ENCODE results near the gene TMED6. TPM values are rescaled to one million over a fixed set of nuclear protein-coding genes. Genes with fewer than 3 reads are reported as not detected.
"Not testable (repeated sequence)": the region's sequence is repeated elsewhere in the genome, so short reads cannot be mapped to it uniquely, and the experiment has no call there.

TMED6 gene
- polyA plus RNA-seq, 4 donors: 1.9 to 4.3 (median 2.5) TPM

DNA sequence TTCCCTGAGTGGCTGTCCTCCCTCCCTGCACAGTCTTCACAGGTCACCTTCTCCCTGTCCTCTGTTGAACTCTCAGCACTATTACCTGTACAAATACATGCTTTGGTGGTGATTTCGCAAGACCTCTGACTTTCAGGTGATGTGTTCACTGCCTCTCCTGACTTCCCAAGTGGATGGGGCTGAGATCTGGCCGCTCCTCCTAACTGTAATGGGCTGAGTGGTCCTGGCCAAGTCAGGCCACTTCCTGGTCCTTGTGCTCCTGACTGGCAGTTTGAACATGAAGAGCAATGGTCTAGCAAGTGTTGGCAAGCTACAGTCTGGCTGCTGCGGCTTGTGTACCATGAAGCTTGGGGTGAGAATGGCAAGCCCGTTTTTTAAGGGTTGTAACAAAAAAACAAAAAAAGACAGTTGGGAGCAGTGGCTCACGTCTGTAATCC is 11.7 kb upstream of the TMED6 start:
- no peak for DNase-seq (ENCODE audit: low read depth in 4 of 4, low spot score in 2 of 4)

DNA sequence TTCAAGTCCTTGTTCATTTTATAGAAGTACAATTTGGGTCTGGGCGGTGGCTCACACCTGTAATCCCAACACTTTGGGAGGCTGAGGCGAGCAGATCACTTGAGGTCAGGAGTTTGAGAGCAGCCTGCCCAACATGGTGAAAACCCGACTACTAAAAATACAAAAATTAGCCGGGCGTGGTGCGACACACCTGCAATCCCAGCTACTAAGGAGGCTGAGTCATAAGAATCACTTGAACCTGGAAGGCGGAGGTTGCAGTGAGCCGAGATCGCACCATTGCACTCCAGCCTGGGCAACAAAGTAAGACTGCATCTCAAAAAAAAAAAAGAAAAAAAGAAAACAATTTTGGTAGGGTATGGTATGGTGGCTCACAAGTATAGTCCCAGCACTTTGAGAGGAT is 8.5 kb upstream of the TMED6 start:
- not testable (repeated sequence) for DNase-seq (ENCODE audit: low read depth in 4 of 4, low spot score in 2 of 4)

DNA sequence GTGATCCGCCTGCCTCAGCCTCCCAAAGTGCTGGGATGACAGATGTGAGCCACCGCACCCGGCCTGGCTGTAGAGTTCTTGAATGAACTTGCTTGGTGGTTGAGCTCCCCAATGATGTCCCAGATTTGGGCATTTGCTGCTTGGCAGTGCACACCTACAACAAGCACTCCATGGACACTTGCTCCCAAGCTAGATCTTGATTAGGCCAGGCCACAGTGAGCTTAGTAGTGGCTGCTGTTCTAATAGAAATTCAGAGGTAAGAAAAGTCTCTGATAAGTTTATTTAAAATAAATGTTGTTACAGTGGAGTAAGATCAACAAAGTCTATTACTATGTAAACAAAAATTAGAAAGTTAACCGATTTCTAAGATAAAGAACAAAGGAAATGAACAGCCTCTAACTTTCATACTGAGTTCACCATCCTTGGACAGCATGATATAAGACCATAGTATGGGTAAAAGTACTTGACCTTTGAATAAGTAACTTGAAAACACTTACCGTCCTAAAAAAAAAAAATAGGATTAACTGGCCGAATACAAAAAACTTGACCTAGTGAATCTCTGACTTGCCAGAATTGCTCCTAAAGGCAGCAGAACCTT is 951 bp downstream of the TMED6 start:
- no peak for DNase-seq (ENCODE audit: low read depth in 4 of 4, low spot score in 2 of 4)

DNA sequence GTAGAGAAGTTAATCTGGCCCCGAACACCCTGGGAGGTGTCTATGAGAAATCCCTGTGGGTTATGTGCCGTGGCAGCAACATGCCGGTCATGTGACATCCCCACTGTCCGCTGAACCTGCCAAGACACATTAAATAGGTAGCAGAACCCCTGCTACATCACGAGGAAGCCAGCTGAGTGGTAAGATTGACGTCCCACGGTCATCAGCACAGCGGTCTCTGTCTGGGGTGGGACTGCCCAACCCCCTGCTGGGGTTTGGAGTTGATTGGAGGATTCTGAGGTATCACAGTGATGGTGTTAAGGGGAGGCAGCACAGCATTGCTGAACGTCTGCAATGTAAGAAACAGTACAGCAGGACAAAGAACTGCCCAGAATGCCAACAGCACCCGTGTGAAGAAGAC is 2.0 kb downstream of the TMED6 start:
- DNase-seq (ENCODE audit: low read depth in 4 of 4, low spot score in 2 of 4): no peak

DNA sequence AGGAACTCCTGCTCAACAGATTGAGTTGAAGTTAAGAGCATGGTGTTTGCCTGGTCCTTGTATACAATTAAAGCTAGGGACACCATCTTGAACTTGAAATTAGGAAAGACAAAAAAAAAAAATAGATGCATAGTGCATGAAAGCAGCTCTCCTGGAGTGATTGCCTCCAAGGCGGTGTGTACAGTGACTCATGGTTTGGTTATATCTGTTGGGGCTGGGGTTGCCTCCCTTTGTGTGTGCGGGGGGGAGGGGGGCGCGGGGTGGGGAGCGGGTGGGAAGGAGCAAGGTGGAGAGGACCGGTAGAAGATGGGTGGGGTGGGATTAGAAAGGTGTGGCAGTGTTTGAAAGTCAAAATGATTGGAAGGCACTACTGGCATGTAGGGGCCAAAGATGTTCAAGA is 3.4 kb downstream of the TMED6 start:
- no peak for DNase-seq (ENCODE audit: low read depth in 4 of 4, low spot score in 2 of 4)

DNA sequence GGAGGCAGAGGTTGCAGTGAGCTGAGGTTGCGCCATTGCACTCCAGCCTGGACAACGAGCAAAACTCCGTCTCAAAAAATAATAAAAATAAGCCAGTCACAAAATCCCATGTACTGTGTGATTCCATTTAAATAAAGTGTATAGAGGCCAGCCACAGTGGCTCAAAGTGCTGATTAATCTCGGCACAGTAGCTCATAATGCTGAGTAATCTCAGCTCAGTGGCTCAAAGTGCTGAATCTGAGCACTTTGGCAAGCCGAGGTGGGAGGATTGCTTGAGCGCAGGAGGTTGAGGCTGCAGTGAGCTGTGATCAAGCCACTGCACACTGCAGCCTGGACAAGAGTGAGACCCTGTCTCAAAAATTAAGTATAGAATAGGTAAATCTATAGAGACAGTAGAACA is 4.9 kb downstream of the TMED6 start:
- DNase-seq (ENCODE audit: low read depth in 4 of 4, low spot score in 2 of 4): no peak

DNA sequence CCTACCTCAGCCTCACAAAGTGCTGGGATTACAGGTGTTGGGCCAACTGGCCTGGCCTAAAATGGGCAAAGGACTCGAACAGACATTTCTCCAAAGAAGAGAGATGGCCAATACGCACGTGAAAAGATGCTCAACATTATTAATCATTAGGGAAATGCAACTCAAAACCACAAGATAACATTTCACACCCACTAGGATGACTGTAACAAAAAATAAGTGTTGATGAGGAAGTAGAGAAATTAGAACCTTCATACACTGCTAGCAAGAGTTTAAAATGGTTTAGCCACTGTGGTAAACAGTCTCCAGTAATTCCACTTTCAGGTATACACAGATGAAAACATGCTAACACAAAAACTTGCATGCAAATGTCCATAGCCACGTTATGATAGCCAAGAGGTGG is 5.7 kb downstream of the TMED6 start:
- DNase-seq (ENCODE audit: low read depth in 4 of 4, low spot score in 2 of 4): no peak

DNA sequence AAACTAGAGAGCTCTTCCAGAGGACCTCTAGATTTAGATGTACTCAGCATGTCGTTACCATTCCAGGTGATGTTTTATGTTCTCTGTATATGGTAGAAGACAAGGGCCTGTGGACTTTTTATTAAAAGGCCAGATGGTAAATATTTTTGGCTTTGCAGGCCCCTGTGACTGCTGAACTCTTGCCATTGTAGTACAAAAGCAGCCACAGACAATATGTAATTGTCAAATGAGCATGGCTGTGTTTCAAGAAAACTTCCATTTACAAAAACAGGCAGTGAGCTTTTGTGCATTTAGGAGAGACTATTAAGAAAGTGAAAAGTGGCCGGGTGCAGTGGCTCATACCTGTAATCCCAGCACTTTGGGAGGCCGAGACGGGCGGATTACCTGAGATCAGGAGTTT is 7.4 kb downstream of the TMED6 start:
- no peak for DNase-seq (ENCODE audit: low read depth in 4 of 4, low spot score in 2 of 4)

DNA sequence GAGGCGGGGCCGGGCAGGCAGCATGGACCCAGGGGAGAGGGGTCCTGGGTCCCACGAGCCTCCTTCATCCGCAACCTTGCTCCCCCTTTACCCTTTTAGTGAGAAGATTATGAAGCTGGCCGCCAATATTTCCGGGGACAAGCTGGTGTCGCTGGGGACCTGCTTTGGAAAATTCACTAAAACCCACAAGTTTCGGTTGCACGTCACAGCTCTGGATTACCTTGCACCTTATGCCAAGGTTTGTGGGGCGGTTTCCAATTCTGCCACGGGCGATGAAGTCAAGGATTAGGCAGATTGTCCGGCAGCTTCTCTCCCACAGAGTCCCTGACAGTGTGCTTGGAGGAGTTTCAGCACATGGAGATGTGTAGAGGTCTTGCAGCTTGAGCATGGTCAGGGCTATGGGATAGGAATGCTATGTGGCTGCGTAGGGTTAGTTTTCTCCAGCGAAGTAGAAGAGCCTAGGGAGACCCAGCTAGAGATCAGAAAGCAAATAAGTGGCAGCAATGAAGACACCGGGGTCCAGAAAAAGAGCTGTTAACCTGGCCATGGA is 11.4 kb downstream of the TMED6 start:
- DNase-seq (ENCODE audit: low read depth in 4 of 4, low spot score in 2 of 4): no peak

DNA sequence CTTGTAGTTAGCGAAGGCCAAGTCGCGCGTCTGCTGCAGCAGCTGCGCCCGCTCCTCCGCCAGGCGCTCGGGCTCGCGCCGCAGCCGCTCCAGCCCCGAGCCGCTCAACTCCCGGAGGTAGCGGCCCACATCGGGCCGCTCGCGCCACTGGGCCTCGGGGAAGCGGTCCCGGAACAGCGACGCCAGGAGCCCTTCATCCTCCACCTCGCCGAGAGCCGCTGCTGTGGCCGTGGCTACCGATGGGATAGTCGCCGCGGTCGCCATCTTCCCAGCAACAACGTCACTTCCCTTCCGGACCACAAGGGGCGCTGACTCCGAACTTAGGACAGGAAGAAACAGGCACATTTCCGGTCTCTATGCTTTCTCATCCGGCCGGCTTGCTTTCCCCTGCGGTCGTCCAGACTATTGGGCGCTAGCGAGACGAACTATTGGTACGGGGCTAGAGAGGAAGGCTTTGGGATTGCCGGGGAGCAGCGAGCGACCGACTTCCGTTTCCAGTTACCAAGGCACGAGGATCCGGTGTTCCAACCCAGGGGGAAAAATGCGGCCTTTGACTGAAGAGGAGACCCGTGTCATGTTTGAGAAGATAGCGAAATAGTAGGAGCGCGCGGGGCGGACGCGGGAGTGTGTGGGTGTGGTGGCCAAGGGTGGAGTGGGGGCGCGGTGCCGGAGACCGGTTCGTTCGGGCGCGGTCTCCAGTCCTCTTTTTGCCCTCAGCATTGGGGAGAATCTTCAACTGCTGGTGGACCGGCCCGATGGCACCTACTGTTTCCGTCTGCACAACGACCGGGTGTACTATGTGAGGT is 12.1 kb downstream of the TMED6 start, which contains the start of the genes COG8 and NIP7:
Gene COG8 (minus strand): TSS at position 276 of the 806 bp plus-strand sequence. CDS start 12 bp downstream, at position 264.
Gene NIP7 (plus strand): TSS at position 484 of the 806 bp plus-strand sequence. CDS start 58 bp downstream, at position 542.
- DNase-seq (ENCODE audit: low read depth in 4 of 4, low spot score in 2 of 4): peak; percentile 92 to 98 (median 95)

DNA sequence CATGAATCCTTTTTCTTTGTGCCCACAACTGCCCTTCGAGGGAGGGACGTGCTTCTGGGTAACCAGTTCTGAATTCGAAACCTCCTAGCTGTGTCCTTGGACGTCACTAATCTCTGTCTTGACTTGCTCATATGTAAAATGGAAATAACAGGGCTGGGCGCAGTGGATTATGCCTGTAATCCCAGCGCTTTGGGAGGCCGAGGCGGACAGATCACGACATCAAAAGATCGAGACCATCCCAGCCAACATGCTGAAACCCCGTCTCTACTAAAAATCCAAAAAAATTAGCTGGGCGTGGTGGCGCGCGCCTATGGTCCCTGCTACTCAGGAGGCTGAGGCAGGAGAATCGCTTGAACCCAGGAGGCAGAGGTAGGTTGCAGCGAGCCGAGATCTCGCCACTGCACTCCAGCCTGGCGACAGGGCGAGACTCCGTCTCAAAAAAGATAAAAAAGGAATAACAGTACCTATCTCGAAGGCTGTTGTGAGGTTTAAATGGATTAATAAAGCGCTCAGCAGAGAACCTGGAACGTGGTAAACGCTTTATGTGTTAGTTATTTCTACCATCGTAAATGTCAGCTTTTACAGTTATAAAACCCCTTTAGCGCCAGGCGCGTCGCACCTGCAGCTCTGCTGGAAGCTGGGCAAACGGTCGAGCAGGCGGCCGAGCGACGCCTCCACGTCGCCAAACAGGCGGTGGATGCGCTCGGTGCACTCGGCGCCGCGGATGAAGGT is 12.9 kb downstream of the TMED6 start:
- no peak for DNase-seq (ENCODE audit: low read depth in 4 of 4, low spot score in 2 of 4)

DNA sequence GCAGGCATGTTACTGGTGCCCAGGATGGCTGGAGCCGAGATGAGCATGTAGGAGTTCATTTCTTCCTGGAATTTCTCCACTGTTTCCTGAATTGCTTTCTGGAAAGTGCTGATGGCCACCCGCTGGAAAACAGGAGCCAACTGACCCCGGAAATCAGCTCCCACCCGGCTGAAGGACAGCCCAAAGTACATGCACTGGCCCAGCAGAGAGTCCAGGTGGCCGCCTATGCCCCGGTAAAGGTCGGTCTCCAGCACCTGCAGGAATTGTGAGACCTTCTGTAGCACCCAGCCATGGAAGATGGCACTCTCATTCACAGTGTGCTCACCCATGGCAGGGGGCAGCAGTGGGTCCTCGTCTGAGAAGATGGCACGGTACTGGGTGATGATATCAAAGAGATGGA is 16.9 kb downstream of the TMED6 start:
- DNase-seq (ENCODE audit: low read depth in 4 of 4, low spot score in 2 of 4): no peak

DNA sequence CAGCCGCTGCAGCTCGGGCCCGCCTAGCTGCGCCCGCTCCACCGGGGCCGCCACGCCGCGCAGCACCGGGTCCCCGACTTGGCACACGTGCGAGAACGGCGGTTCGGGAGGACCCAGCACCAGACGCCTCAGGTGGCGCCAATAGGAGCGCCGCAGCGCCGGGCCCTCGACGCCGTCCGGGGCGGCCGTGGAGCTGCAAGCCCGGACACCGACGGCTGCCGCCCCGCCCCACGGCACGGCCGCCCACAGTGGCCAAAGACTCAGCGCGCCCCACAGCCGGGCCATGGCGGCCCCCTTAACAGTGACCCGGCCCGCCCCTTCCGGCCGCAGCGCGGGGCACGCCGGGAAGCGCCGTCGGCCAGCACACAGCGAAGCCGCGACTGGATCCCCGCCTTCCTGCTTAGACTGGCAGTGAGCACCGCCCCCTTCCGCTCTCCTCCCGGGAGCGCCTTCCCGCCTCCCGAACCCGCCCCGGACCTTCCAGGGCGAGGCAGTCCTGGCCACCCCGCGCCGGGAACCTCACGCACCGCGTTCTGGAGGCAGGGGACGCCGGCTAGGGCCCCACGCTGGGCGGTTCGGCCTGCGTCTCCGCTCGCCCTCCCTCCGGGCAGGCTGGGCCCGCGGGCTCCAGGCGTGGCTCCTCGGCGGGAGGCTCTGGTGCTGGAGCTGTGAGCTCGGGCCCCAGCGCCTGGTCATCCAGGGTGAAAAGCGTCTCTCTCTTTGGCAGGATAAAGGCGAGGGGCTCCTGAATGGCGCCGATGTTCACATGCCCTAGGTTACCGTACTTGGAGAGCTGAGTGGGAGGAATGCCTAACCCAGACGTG is 21.1 kb downstream of the TMED6 start, which contains the start of gene PDF:
Gene PDF (minus strand): TSS at position 303 of the 824 bp plus-strand sequence. CDS start 18 bp downstream, at position 285.
- DNase-seq (ENCODE audit: low read depth in 4 of 4, low spot score in 2 of 4): peak in 3 of 4 donors; percentile 74 to 89 (median 79)

DNA sequence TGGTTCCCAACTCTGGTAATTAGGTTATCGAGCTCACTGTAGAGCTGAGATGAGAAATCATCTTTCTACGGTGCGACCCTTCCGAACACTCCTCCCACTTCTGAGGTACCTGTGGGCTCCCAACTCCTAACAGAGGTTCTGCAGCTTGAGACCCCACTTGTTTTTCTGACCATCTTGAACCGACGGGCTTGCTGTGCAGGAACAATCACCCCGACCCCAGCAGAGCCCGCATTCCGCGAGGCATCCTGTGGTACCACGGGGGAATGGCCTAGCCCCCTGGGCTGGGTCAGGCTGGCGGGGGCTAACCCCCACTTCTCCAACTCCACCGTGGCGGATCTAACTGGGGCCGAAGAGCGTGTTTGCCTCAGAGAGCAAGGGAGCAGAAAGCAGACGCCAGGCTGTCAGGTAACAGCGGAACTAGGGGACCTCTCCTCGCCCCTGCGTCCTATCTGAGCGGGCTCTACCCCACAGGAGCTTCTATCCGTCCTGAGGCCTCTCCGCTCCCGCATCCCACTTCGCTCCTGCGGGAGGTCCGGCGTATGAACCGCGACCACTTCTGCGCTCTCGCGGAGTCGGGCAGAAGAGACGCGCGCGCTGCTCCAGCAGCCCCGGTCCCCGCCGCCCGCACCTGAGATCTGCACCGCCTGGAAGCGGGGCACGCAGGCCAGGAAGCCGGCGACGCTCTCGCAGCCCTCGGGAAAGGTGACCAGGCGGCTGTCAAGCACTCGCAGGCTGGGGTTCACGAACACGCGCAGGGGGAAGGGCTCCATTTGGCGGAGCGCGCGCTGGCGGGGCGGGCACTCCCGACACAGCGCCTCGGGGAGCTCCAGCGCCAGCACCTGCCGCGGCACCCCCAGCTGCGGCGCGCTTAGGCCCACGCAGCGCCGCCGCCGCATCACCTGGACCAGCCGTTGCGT is 22.0 kb downstream of the TMED6 start:
- DNase-seq (ENCODE audit: low read depth in 4 of 4, low spot score in 2 of 4): no peak

DNA sequence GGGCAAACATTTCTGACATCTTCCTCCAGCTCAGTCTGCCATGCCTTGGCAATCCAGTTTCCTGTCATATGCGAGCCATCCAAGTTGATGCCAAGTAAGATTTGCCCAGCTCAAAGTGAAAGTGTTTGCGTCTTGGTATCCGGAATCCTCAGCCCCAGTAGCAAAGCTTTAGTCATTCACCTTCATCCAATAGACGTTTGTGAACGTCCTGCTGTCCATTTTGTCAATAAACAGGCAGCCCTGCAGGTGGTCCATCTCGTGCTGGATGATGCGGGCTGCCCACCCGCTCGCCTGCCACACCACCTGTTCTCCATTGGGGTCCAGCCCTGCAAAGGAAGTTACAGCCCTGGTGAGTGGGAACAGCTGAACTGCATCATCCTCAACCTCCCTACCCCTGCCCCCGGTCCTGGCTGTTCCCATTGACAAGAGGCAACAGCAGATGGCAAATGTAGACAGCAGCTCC is 22.7 kb downstream of the TMED6 start:
- DNase-seq (ENCODE audit: low read depth in 4 of 4, low spot score in 2 of 4): no peak

DNA sequence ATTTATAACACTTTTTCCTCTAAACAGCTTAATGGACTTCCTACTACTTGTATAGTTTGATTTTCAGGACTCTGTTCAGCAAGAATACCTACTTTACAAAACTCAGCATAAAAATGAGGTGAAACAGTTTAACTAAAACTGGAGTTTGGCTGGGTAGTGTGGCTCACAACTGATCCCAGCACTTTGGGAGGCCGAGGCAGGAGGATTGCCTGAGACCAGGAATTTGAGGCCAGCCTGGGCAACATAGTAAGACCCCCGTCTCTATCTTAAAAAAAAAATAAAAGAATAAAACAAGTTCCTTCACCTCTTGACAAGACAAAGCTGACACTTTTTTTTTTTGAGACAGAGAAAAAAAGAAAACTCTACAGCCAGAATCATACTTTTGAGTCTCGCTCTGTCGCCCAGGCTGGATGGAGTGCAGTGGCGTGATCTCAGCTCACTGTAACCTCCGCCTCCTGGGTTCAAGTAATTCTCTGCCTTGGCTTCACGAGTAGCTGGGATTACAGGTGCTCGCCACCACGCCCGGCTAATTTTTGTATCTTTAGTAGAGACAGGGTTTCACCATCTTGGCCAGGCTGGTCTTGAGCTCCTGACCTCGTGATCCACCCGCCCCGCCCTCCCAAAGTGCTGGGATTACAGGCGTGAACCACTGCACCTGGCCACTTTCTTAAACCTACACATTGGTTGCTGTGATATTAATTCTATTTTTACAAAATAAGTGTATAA is 23.8 kb downstream of the TMED6 start:
- no peak for DNase-seq (ENCODE audit: low read depth in 4 of 4, low spot score in 2 of 4)

DNA sequence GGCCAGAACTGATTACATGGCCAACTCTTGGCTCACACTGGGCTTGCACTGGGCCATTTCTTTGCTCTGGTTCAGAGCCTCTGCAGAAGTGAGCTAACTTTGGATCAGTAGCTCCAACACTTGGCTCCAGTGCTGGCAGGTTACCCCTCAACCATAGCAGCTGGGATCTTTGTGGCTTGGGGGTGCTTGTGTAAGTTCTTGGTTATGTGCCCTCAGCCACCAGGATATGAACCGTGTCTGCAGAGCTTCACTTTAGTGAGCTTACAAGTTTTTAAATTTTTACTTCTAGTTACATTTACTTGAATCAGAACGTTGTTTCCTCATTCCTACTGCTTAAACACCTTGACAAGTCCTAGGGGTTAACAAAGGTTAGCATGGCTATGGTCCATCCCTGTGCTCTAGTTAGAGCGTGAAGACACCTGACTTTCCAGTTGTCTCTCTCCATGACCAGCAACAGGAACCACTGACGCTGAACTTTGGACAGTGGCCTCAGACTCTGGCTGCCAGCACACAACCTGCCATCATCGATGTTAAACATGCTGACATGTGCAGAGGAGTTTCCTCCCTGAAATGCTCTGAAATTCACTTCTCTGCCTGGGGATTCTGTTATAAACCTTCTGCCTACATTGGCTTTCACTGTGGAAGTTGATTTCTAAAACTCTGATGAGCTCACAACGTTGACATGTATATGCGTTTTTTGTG is 25.3 kb downstream of the TMED6 start:
- DNase-seq (ENCODE audit: low read depth in 4 of 4, low spot score in 2 of 4): no peak

DNA sequence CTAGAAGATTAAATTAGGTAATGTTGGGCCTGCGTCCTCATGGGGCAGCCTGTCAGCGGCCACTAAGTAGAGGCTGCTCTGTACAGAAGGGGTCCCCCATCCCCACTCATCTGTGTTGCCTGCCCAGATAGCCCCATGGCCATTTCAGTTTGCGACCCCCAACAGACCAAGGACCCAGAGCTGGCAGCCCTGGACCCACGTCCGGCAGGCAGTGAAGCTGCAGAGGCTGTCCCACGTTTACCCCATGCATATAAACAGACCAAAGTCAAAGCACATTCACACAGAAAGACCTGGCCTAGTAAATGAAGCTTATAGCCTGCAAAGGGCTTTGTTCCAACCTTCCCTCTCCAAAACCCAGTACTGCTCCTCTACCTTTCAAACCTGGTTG is 25.8 kb downstream of the TMED6 start:
- no peak for DNase-seq (ENCODE audit: low read depth in 4 of 4, low spot score in 2 of 4)

Measured in left renal cortex interstitium (tissue), 4 donors.